K562 (cell line): ENCODE data around the gene TMEM184A. TPM values are rescaled to one million over a fixed set of nuclear protein-coding genes. Genes with fewer than 3 reads are reported as not detected.

Experiments used
- ATAC-seq: fragments of 200-7000 bp; cut with Tn5 transposase; 3 replicates; pipeline ENCODE4 v1.9.1; 2020; ENCODE audit warnings: moderate library complexity
- BruUV-seq: library from RNA; stranded (reverse); fragments of 400-500 nt; replicated peaks from 2 replicates; lab custom pipeline; 2021; lab: Mats Ljungman, UMichigan
- CTCF ChIA-PET: fragments of 300-600 bp; formaldehyde crosslinking; extraction: SDS; loops from one replicate; lab custom pipeline; 2021; ENCODE audit warnings: low intra/inter-chr PET ratio; lab: Yijun Ruan, JAX
- POLR2A ChIA-PET: fragments of 300-600, 350-650 bp; sonication (Branson Sonifier 250); formaldehyde crosslinking; extraction: SDS; loops from one replicate; lab custom pipeline; 2021; ENCODE audit warnings: antibody characterized with exemption, inconsistent platforms; lab: Yijun Ruan, JAX
- DNase-seq, 4 experiments: peaks; one replicate each; pipeline versions ENCODE4 v3.0.0 to v3.0.0-alpha.2; 2011 to 2018; ENCODE audit warnings: low spot score in 3 of 4, mixed read lengths in 3 of 4; ENCODE audit errors: extremely low read depth in 1 of 4
- FAIRE-seq: peaks from 2 replicates; lab custom pipeline; 2011; peaks lifted over from hg19 to GRCh38; lab: Jason Lieb, UNC
- H2AFZ ChIP-seq: 2 replicates; pipeline ENCODE4 v1.6.0; 2011; ENCODE audit warnings: low read depth, low read length, control low read depth, inconsistent platforms
- H3K27ac ChIP-seq: fragments of 200-600 bp; 3 replicates; pipeline ENCODE4 v1.8.0; 2011; ENCODE audit warnings: low read depth, mild to moderate bottlenecking, control low read depth, inconsistent platforms, low read length, moderate library complexity, mixed read lengths; ENCODE audit errors: extremely low read depth
- H3K27me3 ChIP-seq, 2 experiments: fragments of 300-600 bp in 1 of 2; 2 replicates in 1 of 2; 3 replicates in 1 of 2; pipeline versions ENCODE4 v1.6.0 to v1.8.0; 2011; ENCODE audit warnings: inconsistent platforms in 2 of 2, low read length in 2 of 2, mild to moderate bottlenecking in 1 of 2, mixed read lengths in 1 of 2, moderate library complexity in 1 of 2; ENCODE audit not compliant: control insufficient read depth in 2 of 2, insufficient read depth in 2 of 2
- H3K36me3 ChIP-seq: fragments of 300-600 bp; 3 replicates; pipeline ENCODE4 v1.8.0; 2011; ENCODE audit warnings: mild to moderate bottlenecking, low read length, inconsistent platforms; ENCODE audit not compliant: control insufficient read depth, insufficient read depth
- H3K4me1 ChIP-seq, 2 experiments: fragments of 200-600 bp in 1 of 2; replicated peaks in 1 of 2; 2 replicates in 1 of 2; 3 replicates in 1 of 2; pipeline versions ENCODE4 v1.5.1 to v1.8.0; 2011; ENCODE audit warnings: inconsistent platforms in 2 of 2, low read length in 2 of 2, mild to moderate bottlenecking in 1 of 2, mixed read lengths in 1 of 2, moderate library complexity in 1 of 2; ENCODE audit not compliant: control insufficient read depth in 2 of 2, insufficient read depth in 2 of 2
- H3K4me2 ChIP-seq: 2 replicates; pipeline ENCODE4 v1.6.1; 2011; ENCODE audit warnings: low read length, control low read depth, inconsistent platforms, mixed read lengths; ENCODE audit not compliant: insufficient read depth
- H3K4me3 ChIP-seq: fragments of 200-600 bp; sonication (generic), shearing (Covaris generic); 2 replicates; pipeline ENCODE4 v1.5.1; 2016; ENCODE audit warnings: control low read depth, inconsistent platforms
- H3K79me2 ChIP-seq: fragments of 200-600 bp; 3 replicates; pipeline ENCODE4 v1.8.0; 2011; ENCODE audit warnings: low read length, inconsistent platforms; ENCODE audit not compliant: control insufficient read depth, insufficient read depth
- H3K9ac ChIP-seq, 2 experiments: 2 replicates each; pipeline versions ENCODE4 v1.6.0 to v1.6.1; 2011; ENCODE audit warnings: low read depth in 2 of 2, low read length in 2 of 2, control low read depth in 1 of 2, inconsistent platforms in 1 of 2, mild to moderate bottlenecking in 1 of 2, mixed read lengths in 1 of 2; ENCODE audit not compliant: insufficient read depth in 1 of 2
- H3K9me1 ChIP-seq: one replicate; pipeline ENCODE4 v1.6.0; 2011; ENCODE audit warnings: inconsistent platforms, mild to moderate bottlenecking, low read length, moderate library complexity; ENCODE audit not compliant: control insufficient read depth, insufficient read depth
- H3K9me3 ChIP-seq: replicated peaks from 2 replicates; pipeline ENCODE4 v1.5.1; 2011; ENCODE audit warnings: low read depth, low read length, inconsistent platforms; ENCODE audit not compliant: control insufficient read depth, insufficient read depth
- H4K20me1 ChIP-seq: replicated peaks from 2 replicates; pipeline ENCODE4 v1.6.1; 2011; ENCODE audit warnings: low read length, inconsistent platforms, mixed read lengths; ENCODE audit not compliant: control insufficient read depth, insufficient read depth
- CBX3 ChIP-seq, 2 experiments: IDR thresholded peaks; 1 replicate in 1 of 2; 2 replicates in 1 of 2; pipeline ENCODE4 v1.6.1; 2012; ENCODE audit warnings: inconsistent platforms in 2 of 2, low read length in 2 of 2, borderline replicate concordance in 1 of 2, control low read depth in 1 of 2
- MYC ChIP-seq, 2 experiments: fragments of 250-450 bp in 1 of 2; sonication (Bioruptor Pico) in 1 of 2; IDR thresholded peaks; 2 replicates each; pipeline versions ENCODE4 v1.5.1 to v1.6.1; 2012 to 2021; ENCODE audit warnings: low read depth in 2 of 2, borderline replicate concordance in 1 of 2, improper control_type of control experiment in 1 of 2, low read length in 1 of 2, mild to moderate bottlenecking in 1 of 2, moderate library complexity in 1 of 2
- WGBS: fragments of 100-300 bp; shearing (Covaris generic); methylation state at CpG from one replicate; pipeline ENCODE4 v1.1.6; 2016; ENCODE audit warnings: low coverage, mixed read lengths; ENCODE audit not compliant: insufficient coverage; ENCODE audit errors: missing lambda C conversion rate; 5-methylcytosine and 5-hydroxymethylcytosine counted together
- in situ Hi-C: fragments of 300-500 bp; cut with MboI; formaldehyde crosslinking; loops from 4 replicates; pipeline ENCODE4 v1.15.0; 2018; ENCODE audit warnings: inconsistent platforms, mixed read lengths
- intact Hi-C: fragments of 100-400 bp; cut with micrococcal nuclease; formaldehyde crosslinking; loops from 2 replicates; pipeline ENCODE4 v1.14.2; 2022
- polyA plus RNA-seq, 8 experiments: library from polyadenylated mRNA; depleted of rRNA in 4 of 8; stranded (reverse) in 5 of 8; unstranded in 3 of 8; fragments of >200 nt; fragmentation: Nextera tagmentation in 2 of 8; fragmentation: Illumina TruSeq in 1 of 8; extraction: Ambion mirVana in 2 of 8; extraction: Trizol in 1 of 8; gene quantifications; 2 replicates each; pipeline versions ENCODE4 v1.2.1 to v1.2.3, GENCODE V29; 2011 to 2014; ENCODE audit warnings: inconsistent platforms in 1 of 8, missing spikeins in 1 of 8
- total RNA-seq, 7 experiments: library from RNA; depleted of rRNA in 6 of 7; stranded (reverse); fragments of >200 nt in 6 of 7; fragmentation: Illumina TruSeq in 2 of 7; extraction: Trizol in 2 of 7; gene quantifications; 2 replicates each; pipeline versions ENCODE4 v1.2.1 to v1.2.3, GENCODE V29; 2011 to 2021; ENCODE audit warnings: low replicate concordance in 1 of 7
- TF ChIP-seq, protein P1 (sequence below), 2 experiments: IDR thresholded peaks; 2 replicates each; pipeline ENCODE4 v1.6.1; 2011; ENCODE audit warnings: borderline replicate concordance in 1 of 2, control low read depth in 1 of 2, low read depth in 1 of 2, low read length in 1 of 2, mild to moderate bottlenecking in 1 of 2, mixed read lengths in 1 of 2, moderate library complexity in 1 of 2; ENCODE audit not compliant: insufficient read depth in 1 of 2, insufficient read length in 1 of 2, poor library complexity in 1 of 2, severe bottlenecking in 1 of 2; ENCODE audit errors: extremely low read depth in 1 of 2

Gene TMEM184A
- total and polyA plus RNA-seq, 9 of the 15 experiments (the other 6 are each of a cell fraction or from before 2014, with no cell fraction given), result 0.10 to 0.18 (median 0.11) TPM; not detected in 6

DNA sequence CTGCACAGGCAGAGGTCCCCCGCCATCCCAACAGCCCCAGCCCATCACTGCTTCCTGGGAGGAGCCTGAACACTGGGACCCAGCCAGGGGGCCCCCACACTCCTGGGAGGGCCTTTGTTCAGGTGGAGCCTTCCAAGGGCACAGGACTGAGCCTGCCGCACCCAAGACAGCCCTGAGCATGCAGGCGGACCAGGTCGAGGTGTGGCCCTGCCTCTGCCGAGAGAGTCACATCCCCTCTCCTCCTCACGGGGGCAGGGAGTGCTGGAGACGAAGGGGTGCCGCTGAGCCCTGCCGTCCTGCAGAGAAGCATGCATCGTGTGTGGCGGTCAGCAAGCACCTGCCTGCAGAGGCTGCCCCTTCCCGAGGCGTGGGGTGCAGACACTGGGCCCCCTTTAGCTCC, 32.8 kb downstream of the TMEM184A start:
- in situ Hi-C loops, result no loop called here
- no peaks in the 10 kb centered on the region for H3K36me3 ChIP-seq
- no peaks in the 10 kb centered on the region for H3K79me2 ChIP-seq
- H3K9ac ChIP-seq, result no peak overlapping the region
- no peak overlapping the region for H3K4me2 ChIP-seq
- no peak overlapping the region for H2AFZ ChIP-seq
- no peaks in the 10 kb centered on the region for H3K9me1 ChIP-seq
- H3K4me3 ChIP-seq, result no peak overlapping the region
- WGBS, result 5% methylated on average over 13 of the region's 13 CpGs
- ChIA-PET POLR2A (no interaction called here), CTCF (no interaction called here)
- no peak overlapping the region for H3K27ac ChIP-seq
- peak in 1 of 2 experiments; percentile 56; a peak in 1 of 3 replicates for TF ChIP-seq CBX3 (IDR thresholded peaks at IDR 0.05; ENCODE audit: borderline replicate concordance in 1 of 2, low read length in 2 of 2)
- TF ChIP-seq MYC (IDR thresholded peaks at IDR 0.05; ENCODE audit: low read depth, low read length), result no peak
- no peak for TF ChIP-seq MYC (CRISPR knock-in tag; IDR thresholded peaks at IDR 0.05; ENCODE audit: borderline replicate concordance, low read depth)
- TF ChIP-seq, protein P1, sequence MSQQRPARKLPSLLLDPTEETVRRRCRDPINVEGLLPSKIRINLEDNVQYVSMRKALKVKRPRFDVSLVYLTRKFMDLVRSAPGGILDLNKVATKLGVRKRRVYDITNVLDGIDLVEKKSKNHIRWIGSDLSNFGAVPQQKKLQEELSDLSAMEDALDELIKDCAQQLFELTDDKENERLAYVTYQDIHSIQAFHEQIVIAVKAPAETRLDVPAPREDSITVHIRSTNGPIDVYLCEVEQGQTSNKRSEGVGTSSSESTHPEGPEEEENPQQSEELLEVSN (IDR thresholded peaks at IDR 0.05; ENCODE audit: borderline replicate concordance in 1 of 2, extremely low read depth in 1 of 2, insufficient read depth in 1 of 2, insufficient read length in 1 of 2, low read depth in 1 of 2, low read length in 1 of 2, poor library complexity in 1 of 2, severe bottlenecking in 1 of 2), result peak in 1 of 2 experiments; percentile 15
- ATAC-seq (peak; percentile 75), DNase-seq (no peak), FAIRE-seq (no peak)
- H4K20me1 ChIP-seq, result no peaks in the 10 kb centered on the region
- H3K27me3 ChIP-seq, result peaks cover 19 to 34% of the 10 kb centered on the region in 2 experiments; a peak in 4 of 5 replicates
- no TSS peak for BruUV-seq
- H3K9me3 ChIP-seq, result peaks cover 6% of the 10 kb centered on the region
- intact Hi-C loops, result no loop called here
- peaks cover 0 to 15% of the 10 kb centered on the region in 2 experiments; a peak in 2 of 5 replicates for H3K4me1 ChIP-seq
